Colonic mucosa (tissue), 4 donors: ENCODE measurements around the gene CPSF3. TPM values are rescaled to one million over a fixed set of nuclear protein-coding genes. Genes with fewer than 3 reads are reported as not detected.

Experiments used
- DNase-seq: peaks from one replicate; pipeline ENCODE4 v3.0.0-alpha.2; 2020
- H3K27ac ChIP-seq: fragments of 200-600 bp; one replicate; pipeline ENCODE4 v1.8.0; 2021
- H3K27me3 ChIP-seq: fragments of 200-600 bp; one replicate; pipeline ENCODE4 v1.8.0; 2021
- H3K36me3 ChIP-seq: fragments of 200-600 bp; one replicate; pipeline ENCODE4 v1.8.0; 2021
- H3K4me1 ChIP-seq: fragments of 200-600 bp; one replicate; pipeline ENCODE4 v1.8.0; 2021; ENCODE audit warnings: mild to moderate bottlenecking
- H3K4me3 ChIP-seq: fragments of 200-600 bp; one replicate; pipeline ENCODE4 v1.8.0; 2021
- H3K9ac ChIP-seq, 2 donors: one replicate each; pipeline ENCODE4 v1.7.0; 2013; ENCODE audit warnings: control low read depth in 2 of 2, low read depth in 2 of 2, low read length in 2 of 2
- H3K9me3 ChIP-seq: fragments of 200-600 bp; one replicate; pipeline ENCODE4 v1.8.0; 2021
- intact Hi-C: fragments of 100-400 bp; cut with DNase I; formaldehyde crosslinking; loops from one replicate; pipeline ENCODE4 v1.14.1; 2022
- total RNA-seq, 2 donors: library from RNA; stranded (reverse); fragmentation: NEBNext Ultra II Directional in 1 of 2; extraction: Animal tissue kit (Norgen Biotek cat#: 25700) in 1 of 2; gene quantifications; one replicate each; pipeline ENCODE4 v1.2.1, GENCODE V29; 2021
- TF ChIP-seq, protein P1 (sequence below): fragments of 200-600 bp; IDR thresholded peaks from one replicate; pipeline ENCODE4 v1.8.0; 2022; ENCODE audit warnings: antibody characterized with exemption, mild to moderate bottlenecking
- donor health status: healthy.
- donor health status: DM: no; HTN: no; CAD: no.
- donor health status: DM: no; HTN: no; CAD: no.

The CPSF3 gene
- total RNA-seq, 2 donors from 2014 or later = 24.6 to 37.0 TPM

GRCh38 chr2:9378433-9379390 is 44.7 kb upstream of the CPSF3 start:
- Histone ChIP-seq H3K4me3 (no peak overlapping the region), H3K27ac (peak overlapping the region; percentile 50), H3K9me3 (no peaks in the 10 kb centered on the region), H3K27me3 (no peaks in the 10 kb centered on the region), H3K9ac (no peak overlapping the region), H3K36me3 (no peaks in the 10 kb centered on the region), H3K4me1 (peaks cover 6% of the 10 kb centered on the region)
- TF ChIP-seq, protein P1, sequence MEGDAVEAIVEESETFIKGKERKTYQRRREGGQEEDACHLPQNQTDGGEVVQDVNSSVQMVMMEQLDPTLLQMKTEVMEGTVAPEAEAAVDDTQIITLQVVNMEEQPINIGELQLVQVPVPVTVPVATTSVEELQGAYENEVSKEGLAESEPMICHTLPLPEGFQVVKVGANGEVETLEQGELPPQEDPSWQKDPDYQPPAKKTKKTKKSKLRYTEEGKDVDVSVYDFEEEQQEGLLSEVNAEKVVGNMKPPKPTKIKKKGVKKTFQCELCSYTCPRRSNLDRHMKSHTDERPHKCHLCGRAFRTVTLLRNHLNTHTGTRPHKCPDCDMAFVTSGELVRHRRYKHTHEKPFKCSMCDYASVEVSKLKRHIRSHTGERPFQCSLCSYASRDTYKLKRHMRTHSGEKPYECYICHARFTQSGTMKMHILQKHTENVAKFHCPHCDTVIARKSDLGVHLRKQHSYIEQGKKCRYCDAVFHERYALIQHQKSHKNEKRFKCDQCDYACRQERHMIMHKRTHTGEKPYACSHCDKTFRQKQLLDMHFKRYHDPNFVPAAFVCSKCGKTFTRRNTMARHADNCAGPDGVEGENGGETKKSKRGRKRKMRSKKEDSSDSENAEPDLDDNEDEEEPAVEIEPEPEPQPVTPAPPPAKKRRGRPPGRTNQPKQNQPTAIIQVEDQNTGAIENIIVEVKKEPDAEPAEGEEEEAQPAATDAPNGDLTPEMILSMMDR = no peak
- DNase-seq = no peak
- intact Hi-C loops = no loop called here

DNA sequence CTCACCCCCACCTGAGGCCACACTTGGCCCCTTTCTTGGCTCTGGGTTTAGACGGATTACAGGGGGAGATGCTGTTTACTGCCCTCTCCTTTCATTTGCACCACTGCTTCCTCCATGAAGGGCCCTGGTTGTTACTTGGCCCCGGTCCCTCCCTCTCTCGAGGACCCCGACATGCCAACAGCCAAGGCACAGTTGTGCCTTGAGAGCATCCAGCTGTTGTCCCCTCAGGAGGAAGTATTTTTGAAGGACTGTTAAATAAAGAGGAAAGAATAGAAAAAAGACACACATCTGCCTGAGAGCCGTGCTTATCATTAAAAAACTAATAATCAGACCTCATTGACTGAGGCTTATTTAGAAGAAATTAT is 44.1 kb upstream of the CPSF3 start:
- intact Hi-C loops = no loop called here
- Histone ChIP-seq H3K36me3 (no peaks in the 10 kb centered on the region), H3K27ac (peak overlapping the region; percentile 50), H3K4me3 (no peak overlapping the region), H3K27me3 (no peaks in the 10 kb centered on the region), H3K9ac (no peak overlapping the region), H3K4me1 (peaks cover 6% of the 10 kb centered on the region), H3K9me3 (no peaks in the 10 kb centered on the region)
- TF ChIP-seq, protein P1 = no peak
- no peak for DNase-seq

GRCh38 chr2:9380702-9381628 is 42.5 kb upstream of the CPSF3 start:
- Histone ChIP-seq H3K4me1 (peaks cover 6% of the 10 kb centered on the region), H3K27me3 (no peaks in the 10 kb centered on the region), H3K27ac (peak overlapping the region; percentile 82), H3K4me3 (no peak overlapping the region), H3K9ac (peak overlapping the region in 1 of 2 donors; percentile 59), H3K9me3 (no peaks in the 10 kb centered on the region), H3K36me3 (no peaks in the 10 kb centered on the region)
- TF ChIP-seq, protein P1 = no peak
- DNase-seq = peak; percentile 71
- intact Hi-C loops = no loop called here

- Histone ChIP-seq H3K4me1 (peaks cover 6% of the 10 kb centered on the region), H3K27me3 (no peaks in the 10 kb centered on the region), H3K9me3 (no peaks in the 10 kb centered on the region), H3K27ac (no peak overlapping the region), H3K36me3 (no peaks in the 10 kb centered on the region), H3K4me3 (no peak overlapping the region), H3K9ac (no peak overlapping the region)
- intact Hi-C loops = no loop called here
- TF ChIP-seq, protein P1 = no peak
- DNase-seq = no peak
These were observed 40.7 kb upstream of the CPSF3 start for GRCh38 chr2:9382604-9383235.

DNA sequence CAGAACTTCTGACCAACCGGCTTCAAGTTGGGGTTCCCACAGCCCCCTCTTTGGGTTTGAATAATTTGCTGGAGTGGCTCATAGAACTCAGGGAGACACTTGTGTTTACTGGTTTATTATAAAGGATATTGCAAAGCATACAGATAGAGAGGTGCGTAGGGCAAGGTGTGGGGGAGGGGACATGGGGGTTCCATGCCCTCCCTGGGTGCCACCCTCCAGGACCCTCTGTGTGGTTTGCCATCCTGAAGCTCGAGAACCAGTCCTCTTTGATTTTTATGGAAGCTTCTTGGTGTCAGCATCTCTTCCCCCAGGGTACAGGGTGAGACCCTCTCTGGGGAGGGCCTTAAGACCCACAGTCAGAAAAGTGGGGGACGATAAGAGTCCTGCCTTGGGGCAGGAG is 38.9 kb upstream of the CPSF3 start:
- no peak overlapping the region for H3K9ac ChIP-seq
- peaks cover 6% of the 10 kb centered on the region for H3K4me1 ChIP-seq
- DNase-seq = no peak
- no peaks in the 10 kb centered on the region for H3K9me3 ChIP-seq
- H3K27me3 ChIP-seq = no peaks in the 10 kb centered on the region
- intact Hi-C loops = no loop called here
- no peak overlapping the region for H3K27ac ChIP-seq
- TF ChIP-seq, protein P1 = no peak
- no peaks in the 10 kb centered on the region for H3K36me3 ChIP-seq
- H3K4me3 ChIP-seq = no peak overlapping the region
